RWPE2 (cell line): Measurements from ENCODE around the gene CCND3.
"Not testable (repeated sequence)": the region's sequence is repeated elsewhere in the genome, so short reads cannot be mapped to it uniquely, and the experiment has no call there.

Experiments used
- ATAC-seq: fragments of 200-7000 bp; cut with Tn5 transposase; 3 replicates; pipeline ENCODE4 v1.9.1; 2021; ENCODE audit warnings: low read depth
- DNase-seq: peaks from one replicate; pipeline ENCODE4 v3.0.0-alpha.2; 2020; ENCODE audit warnings: low spot score
- H3K27ac ChIP-seq: fragments of 450-650 bp; 2 replicates; pipeline ENCODE4 v1.5.1; 2017; ENCODE audit warnings: mild to moderate bottlenecking; ENCODE audit not compliant: poor library complexity, severe bottlenecking
- H3K27me3 ChIP-seq: fragments of 250-450 bp; sonication (Bioruptor Pico); 2 replicates; pipeline ENCODE4 v1.5.1; 2021; ENCODE audit warnings: mild to moderate bottlenecking, moderate library complexity; ENCODE audit not compliant: insufficient read depth, poor library complexity, severe bottlenecking
- H3K36me3 ChIP-seq: fragments of 250-450 bp; sonication (Bioruptor Pico); 2 replicates; pipeline ENCODE4 v1.5.1; 2020; ENCODE audit warnings: low read depth, mild to moderate bottlenecking, moderate library complexity
- H3K4me1 ChIP-seq: fragments of 250-450 bp; sonication (Bioruptor Pico); 2 replicates; pipeline ENCODE4 v1.5.1; 2021; ENCODE audit warnings: mild to moderate bottlenecking, moderate library complexity; ENCODE audit not compliant: insufficient read depth, poor library complexity, severe bottlenecking
- H3K4me3 ChIP-seq: fragments of 250-450 bp; sonication (Bioruptor Pico); 2 replicates; pipeline ENCODE4 v1.5.1; 2021; ENCODE audit warnings: mild to moderate bottlenecking, moderate library complexity; ENCODE audit not compliant: severe bottlenecking
- H3K9me3 ChIP-seq: fragments of 250-450 bp; sonication (Bioruptor Pico); 2 replicates; pipeline ENCODE4 v1.5.1; 2021; ENCODE audit warnings: mild to moderate bottlenecking, moderate library complexity; ENCODE audit not compliant: severe bottlenecking
- CTCF ChIP-seq: fragments of 450-650 bp; IDR thresholded peaks from one replicate; pipeline ENCODE4 v1.5.1; 2017; ENCODE audit warnings: mild to moderate bottlenecking, moderate library complexity; ENCODE audit not compliant: poor library complexity, severe bottlenecking

Gene CCND3

GRCh38 chr6:41955412-41955811, 13.8 kb upstream of the CCND3 start:
- no peak for TF ChIP-seq CTCF
- Histone ChIP-seq H3K27me3 (no peaks in the 10 kb centered on the region), H3K27ac (no peak overlapping the region), H3K4me3 (no peak overlapping the region), H3K9me3 (no peaks in the 10 kb centered on the region), H3K4me1 (no peaks in the 10 kb centered on the region), H3K36me3 (no peaks in the 10 kb centered on the region)
- ATAC-seq (no peak), DNase-seq (no peak)

GRCh38 chr6:41954668-41955067, 13.1 kb upstream of the CCND3 start:
- no peaks in the 10 kb centered on the region for H3K4me1 ChIP-seq
- no peaks in the 10 kb centered on the region for H3K36me3 ChIP-seq
- no peaks in the 10 kb centered on the region for H3K9me3 ChIP-seq
- no peak overlapping the region for H3K27ac ChIP-seq
- ATAC-seq: no peak
- DNase-seq: no peak
- H3K4me3 ChIP-seq: no peak overlapping the region
- H3K27me3 ChIP-seq: no peaks in the 10 kb centered on the region
- TF ChIP-seq CTCF: no peak

- ATAC-seq: no peak
- no peaks in the 10 kb centered on the region for H3K4me1 ChIP-seq
Measured at GRCh38 chr6:41947581-41948220, 6.1 kb upstream of the CCND3 start.

GRCh38 chr6:41943456-41943855, 1.8 kb upstream of the CCND3 start:
- ATAC-seq: no peak

More at GRCh38 chr6:41947581-41948220, 6.1 kb upstream of the CCND3 start:
- Histone ChIP-seq H3K9me3 (no peaks in the 10 kb centered on the region), H3K4me3 (no peak overlapping the region), H3K36me3 (no peaks in the 10 kb centered on the region), H3K27ac (no peak overlapping the region), H3K27me3 (no peaks in the 10 kb centered on the region)
- no peak for TF ChIP-seq CTCF
- DNase-seq: no peak

GRCh38 chr6:41942882-41943281, 1.3 kb upstream of the CCND3 start:
- not testable (repeated sequence) for DNase-seq, H3K27me3 ChIP-seq, H3K4me3 ChIP-seq, ATAC-seq, H3K36me3 ChIP-seq, H3K9me3 ChIP-seq
- Histone ChIP-seq H3K27ac (peak overlapping the region; percentile 85), H3K4me1 (peaks cover 16% of the 10 kb centered on the region)

More at GRCh38 chr6:41943456-41943855, 1.8 kb upstream of the CCND3 start:
- no peak for TF ChIP-seq CTCF
- Histone ChIP-seq H3K36me3 (peaks cover 5% of the 10 kb centered on the region; the same call in 1 of the 2 replicates), H3K4me1 (peaks cover 16% of the 10 kb centered on the region), H3K4me3 (no peak overlapping the region), H3K9me3 (no peaks in the 10 kb centered on the region), H3K27ac (no peak overlapping the region), H3K27me3 (no peaks in the 10 kb centered on the region)
- no peak for DNase-seq
